HCT116 (cell line): ENCODE measurements around the gene RNF25.

ENCODE experiments used
- EZH2phosphoT487 ChIP-seq: fragments of 200-600 bp; IDR thresholded peaks from 2 replicates; pipeline ENCODE4 v1.6.1; 2018; ENCODE audit warnings: antibody characterized with exemption, borderline replicate concordance
- POLR2A ChIP-seq: IDR thresholded peaks from 2 replicates; pipeline ENCODE4 v1.7.0; 2011; ENCODE audit warnings: borderline replicate concordance; ENCODE audit not compliant: insufficient read depth, insufficient read length; ENCODE audit errors: extremely low read depth
- TF ChIP-seq, protein P1 (sequence below), 3 experiments: fragments of 200-600 bp in 1 of 3; sonication (generic) in 1 of 3; IDR thresholded peaks in 2 of 3; conservative IDR thresholded peaks in 1 of 3; 2 replicates each; pipeline ENCODE4 v1.5.1; 2012 to 2017; ENCODE audit warnings: low read depth in 2 of 3, low read length in 2 of 3, antibody characterized with exemption in 1 of 3, borderline replicate concordance in 1 of 3, control low read depth in 1 of 3, mild to moderate bottlenecking in 1 of 3, mixed read lengths in 1 of 3, mixed run types in 1 of 3, moderate library complexity in 1 of 3; ENCODE audit not compliant: insufficient read depth in 1 of 3

DNA sequence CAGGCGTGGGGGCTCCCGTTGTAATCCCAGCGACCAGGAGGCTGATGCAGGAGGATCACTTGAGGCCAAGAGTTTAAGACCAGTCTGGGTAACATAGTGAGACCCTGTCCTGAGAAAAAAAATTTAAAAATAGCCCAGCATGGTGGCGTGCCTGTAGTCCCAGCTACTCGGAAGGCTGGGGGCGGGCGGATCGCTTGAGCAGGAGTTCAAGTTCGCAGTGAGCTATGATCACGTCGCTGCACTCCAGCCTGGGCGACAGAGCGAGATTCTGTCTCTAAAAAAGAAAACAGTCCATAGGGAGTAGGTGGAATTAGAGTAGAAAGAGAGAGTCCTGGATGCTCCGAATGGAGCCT, 38.5 kb upstream of the RNF25 start:
- TF ChIP-seq EZH2phosphoT487 = no peak
- TF ChIP-seq, protein P1, sequence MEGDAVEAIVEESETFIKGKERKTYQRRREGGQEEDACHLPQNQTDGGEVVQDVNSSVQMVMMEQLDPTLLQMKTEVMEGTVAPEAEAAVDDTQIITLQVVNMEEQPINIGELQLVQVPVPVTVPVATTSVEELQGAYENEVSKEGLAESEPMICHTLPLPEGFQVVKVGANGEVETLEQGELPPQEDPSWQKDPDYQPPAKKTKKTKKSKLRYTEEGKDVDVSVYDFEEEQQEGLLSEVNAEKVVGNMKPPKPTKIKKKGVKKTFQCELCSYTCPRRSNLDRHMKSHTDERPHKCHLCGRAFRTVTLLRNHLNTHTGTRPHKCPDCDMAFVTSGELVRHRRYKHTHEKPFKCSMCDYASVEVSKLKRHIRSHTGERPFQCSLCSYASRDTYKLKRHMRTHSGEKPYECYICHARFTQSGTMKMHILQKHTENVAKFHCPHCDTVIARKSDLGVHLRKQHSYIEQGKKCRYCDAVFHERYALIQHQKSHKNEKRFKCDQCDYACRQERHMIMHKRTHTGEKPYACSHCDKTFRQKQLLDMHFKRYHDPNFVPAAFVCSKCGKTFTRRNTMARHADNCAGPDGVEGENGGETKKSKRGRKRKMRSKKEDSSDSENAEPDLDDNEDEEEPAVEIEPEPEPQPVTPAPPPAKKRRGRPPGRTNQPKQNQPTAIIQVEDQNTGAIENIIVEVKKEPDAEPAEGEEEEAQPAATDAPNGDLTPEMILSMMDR (IDR thresholded peaks at IDR 0.05 in 2 of 3, conservative IDR thresholded peaks at IDR 0.05 in 1 of 3; ENCODE audit: borderline replicate concordance in 1 of 3, insufficient read depth in 1 of 3, low read depth in 2 of 3, low read length in 2 of 3) = no peak
- no peak for TF ChIP-seq POLR2A
